K562 (cell line): Measurements from ENCODE around the gene OSBPL7. TPM values are rescaled to one million over a fixed set of nuclear protein-coding genes. Genes with fewer than 3 reads are reported as not detected.

Source experiments
- CLOCK ChIP-seq: fragments of 250-450 bp; sonication (Bioruptor Pico); IDR thresholded peaks from 2 replicates; pipeline ENCODE4 v1.4.0; 2020; ENCODE audit warnings: mild to moderate bottlenecking, moderate library complexity, borderline replicate concordance
- CTCFL ChIP-seq: IDR thresholded peaks from 2 replicates; pipeline ENCODE4 v1.6.1; 2011; ENCODE audit warnings: borderline replicate concordance, low read depth, mild to moderate bottlenecking, moderate library complexity, low read length; ENCODE audit not compliant: insufficient read depth, poor library complexity, severe bottlenecking
- MGA ChIP-seq: fragments of 450-650 bp; IDR thresholded peaks from 2 replicates; pipeline ENCODE4 v1.6.1; 2016; ENCODE audit warnings: mild to moderate bottlenecking, moderate library complexity
- RBM39 ChIP-seq: fragments of 200-400 bp; formaldehyde crosslinking; optimal IDR thresholded peaks from 2 replicates; pipeline ENCODE3; 2018; ENCODE audit warnings: low read depth, low read length
- RFX5 ChIP-seq: IDR thresholded peaks from 2 replicates; pipeline ENCODE4 v1.6.1; 2011; ENCODE audit warnings: low read depth, mild to moderate bottlenecking, improper control_type of control experiment, low read length
- TCF7 ChIP-seq: sonication (generic); IDR thresholded peaks from 2 replicates; pipeline ENCODE4 v1.6.1; 2016; ENCODE audit warnings: antibody characterized with exemption, borderline replicate concordance
- ZNF518B ChIP-seq: fragments of 250-450 bp; sonication (Bioruptor Pico); IDR thresholded peaks from 2 replicates; pipeline ENCODE4 v1.5.0; 2021; ENCODE audit warnings: mild to moderate bottlenecking, moderate library complexity
- polyA plus RNA-seq, 8 experiments: library from polyadenylated mRNA; depleted of rRNA in 4 of 8; stranded (reverse) in 5 of 8; unstranded in 3 of 8; fragments of >200 nt; fragmentation: Nextera tagmentation in 2 of 8; fragmentation: Illumina TruSeq in 1 of 8; extraction: Ambion mirVana in 2 of 8; extraction: Trizol in 1 of 8; gene quantifications; 2 replicates each; pipeline versions ENCODE4 v1.2.1 to v1.2.3, GENCODE V29; 2011 to 2014; ENCODE audit warnings: inconsistent platforms in 1 of 8, missing spikeins in 1 of 8
- total RNA-seq, 7 experiments: library from RNA; depleted of rRNA in 6 of 7; stranded (reverse); fragments of >200 nt in 6 of 7; fragmentation: Illumina TruSeq in 2 of 7; extraction: Trizol in 2 of 7; gene quantifications; 2 replicates each; pipeline versions ENCODE4 v1.2.1 to v1.2.3, GENCODE V29; 2011 to 2021; ENCODE audit warnings: low replicate concordance in 1 of 7

OSBPL7 gene
- total and polyA plus RNA-seq, 9 of the 15 experiments (the other 6 are each of a cell fraction or from before 2014, with no cell fraction given), result 0.32 to 11.9 (median 5.8) TPM

- TF ChIP-seq ZNF518B (no peak), TCF7 (peak; percentile 90), RBM39 (no peak), CTCFL (no peak), MGA (peak; percentile 32; the same call in 1 of the 2 replicates), RFX5 (no peak), CLOCK (CRISPR knock-in tag) (no peak)
Measured at GRCh38 chr17:47866941-47867340, 45.3 kb upstream of the OSBPL7 start (continued).
